ENCODE measurements around the gene SOCS2.

The SOCS2 gene

DNA sequence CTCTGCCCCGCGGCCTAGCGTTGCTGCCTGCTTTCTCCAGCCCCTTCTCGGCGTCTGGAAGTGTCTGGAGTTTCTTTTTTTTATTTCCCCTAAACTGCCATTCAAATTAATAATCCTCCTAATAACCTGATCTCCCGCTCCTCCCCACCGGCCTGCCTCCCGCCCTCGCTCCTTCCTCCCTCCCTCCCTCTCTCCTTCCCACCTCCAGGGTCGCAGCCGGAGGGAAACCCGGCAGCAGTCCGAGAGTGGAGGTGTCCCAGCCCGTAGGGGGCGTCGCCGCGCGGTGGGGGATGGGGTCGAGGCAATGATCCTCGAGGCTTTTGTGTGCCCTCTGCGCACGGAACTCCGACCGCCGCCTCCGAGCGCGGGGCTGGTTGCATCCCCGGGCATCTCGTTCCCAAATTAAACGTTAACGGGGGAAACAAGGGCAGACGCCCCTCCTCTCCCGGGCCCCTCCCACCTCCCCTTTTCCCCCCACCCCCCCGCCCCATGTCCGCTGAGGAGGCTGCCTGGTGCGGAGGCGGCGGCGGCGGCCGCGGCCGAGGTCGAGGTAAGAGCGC, 1.0 kb upstream of the SOCS2 start:
- H4K12ac ChIP-seq (ENCODE audit: low read depth, low read length), result no peak overlapping the region
- H3K23ac ChIP-seq (ENCODE audit: low read length), result no peak overlapping the region
- H3K27ac ChIP-seq (ENCODE audit: low read depth, low read length), result peak overlapping the region; percentile 80
- H3K18ac ChIP-seq (ENCODE audit: low read length), result peak overlapping the region; percentile 88
- WGBS (ENCODE audit: extremely low coverage, insufficient coverage, insufficient read length), result no CpG with 5 or more reads among the region's 47 CpGs
- DNase-seq, result peak; percentile 52 to 64
- peaks cover 24% of the 10 kb centered on the region for H3K79me1 ChIP-seq (ENCODE audit: low read length)
- peak overlapping the region; percentile 68 for H2BK120ac ChIP-seq (ENCODE audit: insufficient read depth, low read length, poor library complexity)
- no peaks in the 10 kb centered on the region for H3K27me3 ChIP-seq (ENCODE audit: insufficient read depth, low read length)
- H2BK12ac ChIP-seq (ENCODE audit: low read length), result no peak overlapping the region
- peaks cover 6% of the 10 kb centered on the region for H3K79me2 ChIP-seq (ENCODE audit: control insufficient read depth, insufficient read depth, low read length, poor library complexity)
- H2AFZ ChIP-seq (ENCODE audit: insufficient read depth, low read length, poor library complexity), result peak overlapping the region; percentile 38
- H4K91ac ChIP-seq (ENCODE audit: low read depth, low read length), result peak overlapping the region; percentile 77
- no peaks in the 10 kb centered on the region for H3K9me3 ChIP-seq (ENCODE audit: insufficient read depth, low read depth, low read length)
- H3K4me1 ChIP-seq (ENCODE audit: control insufficient read depth in 1 of 2, insufficient read depth in 2 of 2, low read length in 2 of 2), result peaks cover 5 to 10% of the 10 kb centered on the region in 2 experiments
- H3K9ac ChIP-seq (ENCODE audit: low read length), result no peak overlapping the region
- peak overlapping the region; percentile 74 for H2BK5ac ChIP-seq (ENCODE audit: low read depth, low read length, poor library complexity)
- H3K14ac ChIP-seq (ENCODE audit: low read length), result peak overlapping the region; percentile 79
- H3K4ac ChIP-seq (ENCODE audit: low read depth, low read length), result no peak overlapping the region
- peak overlapping the region; percentile 82 for H3K4me2 ChIP-seq (ENCODE audit: low read length)
- no peaks in the 10 kb centered on the region for H3K36me3 ChIP-seq (ENCODE audit: control insufficient read depth in 1 of 2, insufficient read depth in 2 of 2, low read length in 2 of 2)
- H2AK5ac ChIP-seq (ENCODE audit: low read length), result no peak overlapping the region
- peak overlapping the region; percentile 74 for H3K4me3 ChIP-seq (ENCODE audit: low read depth, low read length)
- H4K8ac ChIP-seq (ENCODE audit: low read depth, low read length), result peak overlapping the region; percentile 87

GRCh38 chr12:93572712-93573551, 457 bp downstream of the SOCS2 start:
- Histone ChIP-seq H4K91ac (ENCODE audit: low read depth, low read length) (no peak overlapping the region), H3K9me3 (ENCODE audit: insufficient read depth, low read depth, low read length) (no peaks in the 10 kb centered on the region), H3K9ac (ENCODE audit: low read length) (peak overlapping the region; percentile 30), H2AFZ (ENCODE audit: insufficient read depth, low read length, poor library complexity) (peak overlapping the region; percentile 32), H2BK5ac (ENCODE audit: low read depth, low read length, poor library complexity) (peak overlapping the region; percentile 5), H3K27me3 (ENCODE audit: insufficient read depth, low read length) (no peaks in the 10 kb centered on the region), H3K14ac (ENCODE audit: low read length) (peak overlapping the region; percentile 16), H3K79me1 (ENCODE audit: low read length) (peaks cover 26% of the 10 kb centered on the region), H3K36me3 (ENCODE audit: control insufficient read depth in 1 of 2, insufficient read depth in 2 of 2, low read length in 2 of 2) (no peaks in the 10 kb centered on the region), H3K27ac (ENCODE audit: low read depth, low read length) (no peak overlapping the region), H2AK5ac (ENCODE audit: low read length) (no peak overlapping the region), H2BK120ac (ENCODE audit: insufficient read depth, low read length, poor library complexity) (no peak overlapping the region), H3K4me2 (ENCODE audit: low read length) (peak overlapping the region; percentile 82), H3K18ac (ENCODE audit: low read length) (peak overlapping the region; percentile 42), H3K23ac (ENCODE audit: low read length) (no peak overlapping the region), H3K4me3 (ENCODE audit: low read depth, low read length) (peak overlapping the region; percentile 71), H3K4me1 (ENCODE audit: control insufficient read depth in 1 of 2, insufficient read depth in 2 of 2, low read length in 2 of 2) (peaks cover 5 to 10% of the 10 kb centered on the region in 2 experiments), H4K8ac (ENCODE audit: low read depth, low read length) (peak overlapping the region; percentile 12), H3K4ac (ENCODE audit: low read depth, low read length) (peak overlapping the region; percentile 27), H3K79me2 (ENCODE audit: control insufficient read depth, insufficient read depth, low read length, poor library complexity) (peaks cover 6% of the 10 kb centered on the region), H4K12ac (ENCODE audit: low read depth, low read length) (peak overlapping the region; percentile 35), H2BK12ac (ENCODE audit: low read length) (peak overlapping the region; percentile 42)
- peak; percentile 27 to 61 for DNase-seq
- no CpG with 5 or more reads among the region's 75 CpGs for WGBS (ENCODE audit: extremely low coverage, insufficient coverage, insufficient read length)

GRCh38 chr12:93573552-93574223, 1.2 kb downstream of the SOCS2 start:
- no peak overlapping the region for H2BK120ac ChIP-seq (ENCODE audit: insufficient read depth, low read length, poor library complexity)
- H3K27ac ChIP-seq (ENCODE audit: low read depth, low read length), result no peak overlapping the region
- no peak overlapping the region for H2AK5ac ChIP-seq (ENCODE audit: low read length)
- no peaks in the 10 kb centered on the region for H3K9me3 ChIP-seq (ENCODE audit: insufficient read depth, low read depth, low read length)
- H3K27me3 ChIP-seq (ENCODE audit: insufficient read depth, low read length), result no peaks in the 10 kb centered on the region
- no peak overlapping the region for H4K12ac ChIP-seq (ENCODE audit: low read depth, low read length)
- no peak overlapping the region for H3K14ac ChIP-seq (ENCODE audit: low read length)
- H3K18ac ChIP-seq (ENCODE audit: low read length), result no peak overlapping the region
- peak overlapping the region; percentile 82 for H3K4me2 ChIP-seq (ENCODE audit: low read length)
- no peak overlapping the region for H2BK5ac ChIP-seq (ENCODE audit: low read depth, low read length, poor library complexity)
- H2BK12ac ChIP-seq (ENCODE audit: low read length), result no peak overlapping the region
- peak in 1 of 2 donors; percentile 10 for DNase-seq
- H3K36me3 ChIP-seq (ENCODE audit: control insufficient read depth in 1 of 2, insufficient read depth in 2 of 2, low read length in 2 of 2), result no peaks in the 10 kb centered on the region
- peaks cover 6% of the 10 kb centered on the region for H3K79me2 ChIP-seq (ENCODE audit: control insufficient read depth, insufficient read depth, low read length, poor library complexity)
- no peak overlapping the region for H3K23ac ChIP-seq (ENCODE audit: low read length)
- peaks cover 26% of the 10 kb centered on the region for H3K79me1 ChIP-seq (ENCODE audit: low read length)
- peak overlapping the region; percentile 71 for H3K4me3 ChIP-seq (ENCODE audit: low read depth, low read length)
- H3K9ac ChIP-seq (ENCODE audit: low read length), result no peak overlapping the region
- H3K4me1 ChIP-seq (ENCODE audit: control insufficient read depth in 1 of 2, insufficient read depth in 2 of 2, low read length in 2 of 2), result peaks cover 5 to 11% of the 10 kb centered on the region in 2 experiments
- H4K91ac ChIP-seq (ENCODE audit: low read depth, low read length), result no peak overlapping the region
- no peak overlapping the region for H3K4ac ChIP-seq (ENCODE audit: low read depth, low read length)
- no peak overlapping the region for H2AFZ ChIP-seq (ENCODE audit: insufficient read depth, low read length, poor library complexity)
- no peak overlapping the region for H4K8ac ChIP-seq (ENCODE audit: low read depth, low read length)
- no CpG with 5 or more reads among the region's 21 CpGs for WGBS (ENCODE audit: extremely low coverage, insufficient coverage, insufficient read length)

DNA sequence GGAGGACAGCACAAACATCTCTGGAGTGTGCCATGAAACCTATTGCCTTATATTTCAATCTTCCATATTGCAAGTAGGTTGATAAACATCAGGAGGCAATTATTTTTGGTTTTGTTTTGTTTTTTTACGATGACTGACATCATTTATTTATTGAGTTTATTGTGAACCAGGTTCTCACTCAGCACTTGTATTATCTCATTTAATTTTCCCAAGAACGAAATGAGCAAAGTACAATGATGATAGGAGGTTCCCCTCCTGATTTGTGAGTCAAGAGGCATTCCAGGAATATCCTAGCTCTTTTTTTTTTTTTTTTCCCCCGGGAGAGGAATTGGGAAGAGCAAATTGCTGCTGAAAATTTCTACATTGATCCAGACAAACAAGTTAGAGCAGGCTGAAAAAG, 4.7 kb downstream of the SOCS2 start:
- WGBS (ENCODE audit: extremely low coverage, insufficient coverage, insufficient read length), result no CpG with 5 or more reads among the region's 3 CpGs
- peaks cover 3% of the 10 kb centered on the region for H3K79me2 ChIP-seq (ENCODE audit: control insufficient read depth, insufficient read depth, low read length, poor library complexity)
- H2BK12ac ChIP-seq (ENCODE audit: low read length), result no peak overlapping the region

More for the DNA sequence above, 4.7 kb downstream of the SOCS2 start:
- H3K9me3 ChIP-seq (ENCODE audit: insufficient read depth, low read depth, low read length), result no peaks in the 10 kb centered on the region
- H2BK120ac ChIP-seq (ENCODE audit: insufficient read depth, low read length, poor library complexity), result no peak overlapping the region
- H3K27ac ChIP-seq (ENCODE audit: low read depth, low read length), result no peak overlapping the region
- H4K8ac ChIP-seq (ENCODE audit: low read depth, low read length), result no peak overlapping the region
- H3K18ac ChIP-seq (ENCODE audit: low read length), result no peak overlapping the region
- no peak overlapping the region for H4K91ac ChIP-seq (ENCODE audit: low read depth, low read length)
- peaks cover 0 to 1% of the 10 kb centered on the region in 2 experiments for H3K36me3 ChIP-seq (ENCODE audit: control insufficient read depth in 1 of 2, insufficient read depth in 2 of 2, low read length in 2 of 2)
- H3K9ac ChIP-seq (ENCODE audit: low read length), result no peak overlapping the region
- peaks cover 8 to 16% of the 10 kb centered on the region in 2 experiments for H3K4me1 ChIP-seq (ENCODE audit: control insufficient read depth in 1 of 2, insufficient read depth in 2 of 2, low read length in 2 of 2)
- no peak overlapping the region for H3K4me3 ChIP-seq (ENCODE audit: low read depth, low read length)
- no peak overlapping the region for H3K4ac ChIP-seq (ENCODE audit: low read depth, low read length)
- no peaks in the 10 kb centered on the region for H3K27me3 ChIP-seq (ENCODE audit: insufficient read depth, low read length)
- H4K12ac ChIP-seq (ENCODE audit: low read depth, low read length), result no peak overlapping the region
- H3K14ac ChIP-seq (ENCODE audit: low read length), result no peak overlapping the region
- no peak overlapping the region for H2AFZ ChIP-seq (ENCODE audit: insufficient read depth, low read length, poor library complexity)
- peak in 1 of 2 donors; percentile 24 for DNase-seq
- no peak overlapping the region for H2AK5ac ChIP-seq (ENCODE audit: low read length)
- no peak overlapping the region for H3K4me2 ChIP-seq (ENCODE audit: low read length)
- no peak overlapping the region for H3K23ac ChIP-seq (ENCODE audit: low read length)
- H3K79me1 ChIP-seq (ENCODE audit: low read length), result peaks cover 13% of the 10 kb centered on the region
- no peak overlapping the region for H2BK5ac ChIP-seq (ENCODE audit: low read depth, low read length, poor library complexity)

All from trophoblast cell (in vitro differentiated cells and primary cell).